ENCODE measurements around the gene PAAF1.

- TF ChIP-seq, protein P1, sequence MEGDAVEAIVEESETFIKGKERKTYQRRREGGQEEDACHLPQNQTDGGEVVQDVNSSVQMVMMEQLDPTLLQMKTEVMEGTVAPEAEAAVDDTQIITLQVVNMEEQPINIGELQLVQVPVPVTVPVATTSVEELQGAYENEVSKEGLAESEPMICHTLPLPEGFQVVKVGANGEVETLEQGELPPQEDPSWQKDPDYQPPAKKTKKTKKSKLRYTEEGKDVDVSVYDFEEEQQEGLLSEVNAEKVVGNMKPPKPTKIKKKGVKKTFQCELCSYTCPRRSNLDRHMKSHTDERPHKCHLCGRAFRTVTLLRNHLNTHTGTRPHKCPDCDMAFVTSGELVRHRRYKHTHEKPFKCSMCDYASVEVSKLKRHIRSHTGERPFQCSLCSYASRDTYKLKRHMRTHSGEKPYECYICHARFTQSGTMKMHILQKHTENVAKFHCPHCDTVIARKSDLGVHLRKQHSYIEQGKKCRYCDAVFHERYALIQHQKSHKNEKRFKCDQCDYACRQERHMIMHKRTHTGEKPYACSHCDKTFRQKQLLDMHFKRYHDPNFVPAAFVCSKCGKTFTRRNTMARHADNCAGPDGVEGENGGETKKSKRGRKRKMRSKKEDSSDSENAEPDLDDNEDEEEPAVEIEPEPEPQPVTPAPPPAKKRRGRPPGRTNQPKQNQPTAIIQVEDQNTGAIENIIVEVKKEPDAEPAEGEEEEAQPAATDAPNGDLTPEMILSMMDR (IDR thresholded peaks at IDR 0.05; ENCODE audit: low read length): no peak
- TF ChIP-seq EZH2 (IDR thresholded peaks at IDR 0.05; ENCODE audit: borderline replicate concordance, low read length): no peak
Observed at GRCh38 chr11:73894725-73895335, 18.0 kb downstream of the PAAF1 start.

Measured in OCI-LY1 (cell line).